Gastroesophageal sphincter (tissue), 4 donors: ENCODE results near the gene TIMM22. TPM values are rescaled to one million over a fixed set of nuclear protein-coding genes. Genes with fewer than 3 reads are reported as not detected.

Experiments used
- ATAC-seq: fragments of 150-250 bp; one replicate; pipeline ENCODE4 v1.9.1; 2016; ENCODE audit warnings: mild to moderate bottlenecking, moderate library complexity
- H3K27ac ChIP-seq, 4 donors: fragments of 200-600 bp; sonication (generic) in 3 of 4; 1 replicate in 3 of 4; 2 replicates in 1 of 4; pipeline ENCODE4 v1.5.1; 2016 to 2019
- H3K27me3 ChIP-seq: fragments of 200-600 bp; sonication (generic); one replicate; pipeline ENCODE4 v1.5.1; 2019
- H3K36me3 ChIP-seq, 2 donors: fragments of 200-600 bp; sonication (generic); one replicate each; pipeline ENCODE4 v1.5.1; 2019; ENCODE audit warnings: control low read depth in 1 of 2
- H3K4me1 ChIP-seq, 3 donors: fragments of 200-600 bp; sonication (generic); 1 replicate in 2 of 3; 2 replicates in 1 of 3; pipeline ENCODE4 v1.5.1; 2016 to 2019; ENCODE audit warnings: control low read depth in 2 of 3
- H3K4me3 ChIP-seq, 2 donors: fragments of 200-600 bp; sonication (generic); one replicate each; pipeline ENCODE4 v1.5.1; 2019; ENCODE audit warnings: mild to moderate bottlenecking in 1 of 2, moderate library complexity in 1 of 2
- H3K9me3 ChIP-seq, 3 donors: fragments of 200-600 bp; sonication (generic); one replicate each; pipeline ENCODE4 v1.5.1; 2017 to 2019; ENCODE audit warnings: control low read depth in 2 of 3
- EP300 ChIP-seq: sonication (generic); formaldehyde crosslinking; IDR thresholded peaks from one replicate; pipeline ENCODE4 v1.6.1; 2017; ENCODE audit warnings: antibody characterized with exemption, mild to moderate bottlenecking
- POLR2A ChIP-seq, 2 donors: fragments of 450-650 bp; IDR thresholded peaks; one replicate each; pipeline ENCODE4 v1.6.1; 2017; ENCODE audit warnings: antibody characterized with exemption in 2 of 2, mild to moderate bottlenecking in 2 of 2, moderate library complexity in 1 of 2
- POLR2AphosphoS5 ChIP-seq: sonication (generic); formaldehyde crosslinking; IDR thresholded peaks from one replicate; pipeline ENCODE4 v1.6.1; 2017; ENCODE audit warnings: antibody characterized with exemption
- WGBS, 2 donors: methylation state at CpG; one replicate each; pipeline ENCODE4 v1.1.5; 2018; ENCODE audit warnings: low coverage in 1 of 2; 5-methylcytosine and 5-hydroxymethylcytosine counted together
- total RNA-seq, 4 donors: library from RNA; depleted of rRNA; stranded (reverse); fragments of >200 nt; gene quantifications; one replicate each; pipeline ENCODE4 v1.1.0, GENCODE V29; 2016
- TF ChIP-seq, protein P1 (sequence below), 4 experiments: fragments of 200-600 bp in 2 of 4; fragments of 450-650 bp in 2 of 4; sonication (generic) in 1 of 4; IDR thresholded peaks; one replicate each; pipeline ENCODE4 v1.5.1; 2017 to 2019; ENCODE audit warnings: antibody characterized with exemption in 4 of 4, mild to moderate bottlenecking in 2 of 4, moderate library complexity in 2 of 4

TIMM22 gene
- total RNA-seq, 4 donors from 2014 or later, result 13.7 to 20.9 (median 16.0) TPM

DNA sequence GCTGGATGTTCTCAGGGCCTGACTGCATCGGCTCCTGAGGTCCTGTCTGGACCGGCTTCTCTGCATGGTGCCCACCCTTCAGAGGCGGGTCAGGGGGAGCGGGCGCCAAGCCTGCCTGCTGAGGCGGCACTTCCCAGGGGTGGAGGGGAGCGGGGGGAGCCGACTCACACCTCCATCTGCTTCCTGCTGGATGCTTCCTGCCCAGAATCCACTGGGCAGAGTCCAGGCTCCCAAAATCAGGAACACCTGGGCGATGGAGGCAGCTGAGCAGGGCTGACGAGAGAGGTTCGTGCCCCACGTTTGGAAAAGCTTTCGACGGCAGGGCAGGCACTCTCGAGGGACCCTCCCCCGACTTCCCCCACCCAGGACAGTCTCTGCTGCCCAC, 42.2 kb downstream of the TIMM22 start:
- ATAC-seq, result no peak
- 60% methylated on average over 1 of the region's 16 CpGs; no CpG with 5 or more reads in 1 of the 2 donors for WGBS, 2 donors

DNA sequence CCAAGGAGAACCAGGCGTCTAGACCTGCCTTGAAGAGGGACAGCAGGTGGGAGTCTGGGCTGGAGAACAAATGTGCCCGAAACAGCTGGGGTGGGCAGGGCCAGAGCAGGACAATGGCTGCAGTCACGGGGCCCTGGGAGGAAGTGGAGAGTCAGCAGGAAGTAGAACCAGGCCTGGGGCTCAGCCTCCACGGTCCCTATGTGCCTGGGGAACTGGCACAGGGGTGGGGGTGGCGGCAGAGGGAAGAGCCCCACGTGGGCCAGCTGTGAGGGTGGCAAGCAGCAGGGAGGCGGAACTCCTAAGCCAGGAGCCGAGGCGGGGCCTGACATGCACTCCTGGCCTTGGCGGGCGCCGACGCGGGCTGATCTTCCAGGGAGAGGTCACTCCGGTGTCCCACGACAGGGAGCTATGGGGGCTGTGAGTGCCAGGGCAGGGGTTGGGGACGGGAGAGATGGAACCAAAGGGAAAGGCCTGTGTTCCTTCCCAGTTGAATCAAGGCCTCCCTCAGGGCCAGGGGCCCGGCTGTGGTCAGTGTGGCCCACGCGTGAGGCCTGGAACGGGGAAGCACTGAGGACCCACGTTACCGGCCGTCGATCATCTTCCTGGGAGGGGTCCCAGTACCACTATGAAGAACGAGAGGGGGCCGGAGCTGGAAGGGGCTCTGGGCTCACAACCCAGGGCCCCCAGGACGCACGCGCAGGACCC, 42.7 kb downstream of the TIMM22 start:
- peaks cover 0 to 75% (median 30%) of the 10 kb centered on the region in 3 donors for H3K4me1 ChIP-seq

More for the DNA sequence above, 42.2 kb downstream of the TIMM22 start:
- peaks cover 0 to 73% (median 30%) of the 10 kb centered on the region in 3 donors for H3K4me1 ChIP-seq
- no peak for TF ChIP-seq EP300
- TF ChIP-seq POLR2A (IDR thresholded peaks at IDR 0.05), result no peak
- TF ChIP-seq, protein P1, sequence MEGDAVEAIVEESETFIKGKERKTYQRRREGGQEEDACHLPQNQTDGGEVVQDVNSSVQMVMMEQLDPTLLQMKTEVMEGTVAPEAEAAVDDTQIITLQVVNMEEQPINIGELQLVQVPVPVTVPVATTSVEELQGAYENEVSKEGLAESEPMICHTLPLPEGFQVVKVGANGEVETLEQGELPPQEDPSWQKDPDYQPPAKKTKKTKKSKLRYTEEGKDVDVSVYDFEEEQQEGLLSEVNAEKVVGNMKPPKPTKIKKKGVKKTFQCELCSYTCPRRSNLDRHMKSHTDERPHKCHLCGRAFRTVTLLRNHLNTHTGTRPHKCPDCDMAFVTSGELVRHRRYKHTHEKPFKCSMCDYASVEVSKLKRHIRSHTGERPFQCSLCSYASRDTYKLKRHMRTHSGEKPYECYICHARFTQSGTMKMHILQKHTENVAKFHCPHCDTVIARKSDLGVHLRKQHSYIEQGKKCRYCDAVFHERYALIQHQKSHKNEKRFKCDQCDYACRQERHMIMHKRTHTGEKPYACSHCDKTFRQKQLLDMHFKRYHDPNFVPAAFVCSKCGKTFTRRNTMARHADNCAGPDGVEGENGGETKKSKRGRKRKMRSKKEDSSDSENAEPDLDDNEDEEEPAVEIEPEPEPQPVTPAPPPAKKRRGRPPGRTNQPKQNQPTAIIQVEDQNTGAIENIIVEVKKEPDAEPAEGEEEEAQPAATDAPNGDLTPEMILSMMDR (IDR thresholded peaks at IDR 0.05), result no peak
- TF ChIP-seq POLR2AphosphoS5, result no peak
- no peak overlapping the region for H3K4me3 ChIP-seq
- no peaks in the 10 kb centered on the region for H3K27me3 ChIP-seq
- H3K9me3 ChIP-seq, result no peaks in the 10 kb centered on the region
- H3K36me3 ChIP-seq, result peaks cover 0 to 16% of the 10 kb centered on the region in 2 donors
- peak overlapping the region in 3 of 4 donors; percentile 72 to 74 (median 74) for H3K27ac ChIP-seq

DNA sequence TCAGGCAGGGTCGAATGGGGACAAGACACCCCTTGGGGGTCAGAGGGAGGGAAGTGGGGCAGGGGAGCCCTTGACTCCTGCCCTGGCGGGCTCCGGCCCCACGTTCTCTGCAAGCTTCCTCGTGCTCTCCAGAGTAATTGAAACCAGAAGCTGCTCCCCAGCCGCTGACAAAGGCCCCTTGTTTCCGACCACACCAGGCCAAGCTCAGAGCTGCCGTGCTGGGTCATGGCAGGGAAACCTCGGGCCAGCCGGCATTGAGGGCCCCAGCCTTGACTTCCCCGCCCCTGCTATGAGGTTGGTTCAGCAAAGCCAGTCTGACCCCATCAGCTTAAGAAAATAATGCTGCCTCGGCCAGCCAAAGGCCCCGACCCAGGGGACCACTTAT, 43.3 kb downstream of the TIMM22 start:
- no CpG with 5 or more reads among the region's 13 CpGs for WGBS, 2 donors
- Histone ChIP-seq H3K27me3 (no peaks in the 10 kb centered on the region), H3K9me3 (no peaks in the 10 kb centered on the region), H3K4me3 (peak overlapping the region in 1 of 2 donors; percentile 20), H3K27ac (peak overlapping the region in 3 of 4 donors; percentile 72 to 74 (median 74)), H3K4me1 (peaks cover 0 to 81% (median 30%) of the 10 kb centered on the region in 3 donors), H3K36me3 (peaks cover 0 to 17% of the 10 kb centered on the region in 2 donors)
- ATAC-seq, result no peak
- TF ChIP-seq POLR2AphosphoS5 (no peak), EP300 (no peak), POLR2A (IDR thresholded peaks at IDR 0.05) (no peak)
- TF ChIP-seq, protein P1 (IDR thresholded peaks at IDR 0.05), result no peak

More for the DNA sequence above, 42.7 kb downstream of the TIMM22 start:
- Histone ChIP-seq H3K4me3 (peak overlapping the region in 1 of 2 donors; percentile 20), H3K9me3 (no peaks in the 10 kb centered on the region), H3K27ac (peak overlapping the region in 3 of 4 donors; percentile 72 to 74 (median 74)), H3K27me3 (no peaks in the 10 kb centered on the region), H3K36me3 (peaks cover 0 to 16% of the 10 kb centered on the region in 2 donors)
- peak; percentile 78 for ATAC-seq
- no peak for TF ChIP-seq POLR2A (IDR thresholded peaks at IDR 0.05)
- TF ChIP-seq POLR2AphosphoS5, result no peak
- TF ChIP-seq, protein P1 (IDR thresholded peaks at IDR 0.05), result no peak
- TF ChIP-seq EP300, result no peak
- 27% methylated on average over 3 of the region's 30 CpGs; no CpG with 5 or more reads in 1 of the 2 donors for WGBS, 2 donors

DNA sequence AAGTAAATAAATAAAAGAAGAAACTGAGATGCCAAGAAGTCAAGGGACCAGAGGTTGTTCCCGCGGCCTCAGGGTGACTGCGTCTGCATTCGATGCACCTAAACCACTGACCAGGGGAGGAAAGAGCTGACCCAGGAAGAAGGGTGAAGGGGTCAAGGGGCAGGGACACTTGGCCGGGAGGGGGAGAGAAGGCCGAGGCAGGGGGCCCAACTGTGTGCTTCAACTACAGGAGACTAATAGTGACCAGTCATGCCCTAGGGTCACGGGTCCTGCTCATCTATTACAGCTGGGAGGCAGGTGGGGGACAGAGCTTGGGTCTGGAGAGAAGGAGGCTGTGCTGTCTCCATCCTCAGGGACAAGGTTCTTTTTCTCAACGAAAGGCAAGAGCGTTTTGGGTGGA, 44.8 kb downstream of the TIMM22 start:
- H3K27ac ChIP-seq, result peak overlapping the region in 2 of 4 donors; percentile 72 to 74
- no peak for ATAC-seq
- no peak overlapping the region for H3K4me3 ChIP-seq
- no peak for TF ChIP-seq POLR2AphosphoS5
- no peak for TF ChIP-seq POLR2A (IDR thresholded peaks at IDR 0.05)
- TF ChIP-seq EP300, result no peak
- TF ChIP-seq, protein P1 (IDR thresholded peaks at IDR 0.05), result no peak
- no peaks in the 10 kb centered on the region for H3K27me3 ChIP-seq
- peaks cover 0 to 20% of the 10 kb centered on the region in 2 donors for H3K36me3 ChIP-seq
- WGBS, 2 donors, result 91 to 98% methylated on average over 5 to 7 of the region's 9 CpGs
- H3K9me3 ChIP-seq, result no peaks in the 10 kb centered on the region
- peaks cover 0 to 85% (median 34%) of the 10 kb centered on the region in 3 donors for H3K4me1 ChIP-seq

DNA sequence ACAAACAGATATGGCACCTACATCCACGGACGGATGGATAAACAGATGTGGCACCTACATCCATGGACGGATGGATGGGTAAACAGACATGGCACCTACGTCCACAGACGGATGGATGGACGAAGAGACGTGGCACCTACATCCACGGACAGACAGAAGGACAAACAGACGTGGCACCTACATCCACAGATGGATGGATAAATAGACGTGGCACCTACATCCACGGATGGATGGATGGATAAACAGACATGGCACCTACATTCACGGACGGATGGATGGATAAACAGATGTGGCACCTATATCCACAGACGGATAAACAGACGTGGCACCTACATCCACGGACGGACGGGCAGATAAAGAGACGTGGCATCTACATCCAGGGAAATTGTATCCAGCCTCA, 45.6 kb downstream of the TIMM22 start:
- ATAC-seq, result no peak
- Histone ChIP-seq H3K27ac (peak overlapping the region in 3 of 4 donors; percentile 85 to 96 (median 93)), H3K27me3 (no peaks in the 10 kb centered on the region), H3K36me3 (peaks cover 0 to 16% of the 10 kb centered on the region in 2 donors), H3K4me3 (no peak overlapping the region), H3K9me3 (no peaks in the 10 kb centered on the region), H3K4me1 (peaks cover 0 to 88% (median 39%) of the 10 kb centered on the region in 3 donors)
- 85 to 87% methylated on average over 17 to 19 of the region's 19 CpGs for WGBS, 2 donors
- no peak for TF ChIP-seq POLR2AphosphoS5
